SKM-1 treated with dmso at 0.1 percent for 144 hours (cell line): ENCODE data around the gene PCDHGB4.
"Not testable (repeated sequence)": the region's sequence is repeated elsewhere in the genome, so short reads cannot be mapped to it uniquely, and the experiment has no call there.

Source experiments
- DNase-seq: peaks from one replicate; lab custom pipeline; 2025; ENCODE audit not compliant: unreplicated experiment; lab: John Stamatoyannopoulos, UW

The PCDHGB4 gene

GRCh38 chr5:141366016-141366896, 21.2 kb upstream of the PCDHGB4 start:
- no peak for DNase-seq

- no peak for DNase-seq
Observed at GRCh38 chr5:141369994-141370848, 17.3 kb upstream of the PCDHGB4 start, which contains the start of gene PCDHGB3. Gene PCDHGB3 (plus strand): TSS chr5:141370242. CDS start chr5:141370395, 153 bp downstream.

- DNase-seq, result no peak
Observed at GRCh38 chr5:141371572-141372475, 15.7 kb upstream of the PCDHGB4 start.

- no peak for DNase-seq
Observed at GRCh38 chr5:141373673-141374317, 13.7 kb upstream of the PCDHGB4 start, which contains the start of gene PCDHGA6. Gene PCDHGA6 (plus strand): TSS chr5:141373891. CDS start chr5:141374084, 193 bp downstream.

GRCh38 chr5:141374627-141375026, 12.9 kb upstream of the PCDHGB4 start:
- DNase-seq, result no peak

- not testable (repeated sequence) for DNase-seq
Observed at GRCh38 chr5:141375444-141376155, 11.9 kb upstream of the PCDHGB4 start.

- no peak for DNase-seq
Observed at GRCh38 chr5:141382469-141383294, 4.8 kb upstream of the PCDHGB4 start, which contains the start of gene PCDHGA7. Gene PCDHGA7 (plus strand): TSS chr5:141382742. CDS start chr5:141382900, 158 bp downstream.

GRCh38 chr5:141383345-141383744, 4.2 kb upstream of the PCDHGB4 start:
- DNase-seq, result no peak

- no peak for DNase-seq
Observed at GRCh38 chr5:141384471-141385267, 2.8 kb upstream of the PCDHGB4 start.

GRCh38 chr5:141388661-141389060, 1.2 kb downstream of the PCDHGB4 start:
- DNase-seq, result no peak

GRCh38 chr5:141389153-141390042, 1.9 kb downstream of the PCDHGB4 start:
- DNase-seq, result no peak

- no peak for DNase-seq
Observed at GRCh38 chr5:141392429-141393198, 5.1 kb downstream of the PCDHGB4 start, which contains the start of gene PCDHGA8. Gene PCDHGA8 (plus strand): TSS chr5:141392633. CDS start chr5:141392814, 181 bp downstream.

- no peak for DNase-seq
Observed at GRCh38 chr5:141393267-141393666, 5.8 kb downstream of the PCDHGB4 start.

GRCh38 chr5:141394401-141395187, 7.1 kb downstream of the PCDHGB4 start:
- not testable (repeated sequence) for DNase-seq
